Measurements from ENCODE around the gene GPATCH2.
"Not testable (repeated sequence)": the region's sequence is repeated elsewhere in the genome, so short reads cannot be mapped to it uniquely, and the experiment has no call there.

The GPATCH2 gene

DNA sequence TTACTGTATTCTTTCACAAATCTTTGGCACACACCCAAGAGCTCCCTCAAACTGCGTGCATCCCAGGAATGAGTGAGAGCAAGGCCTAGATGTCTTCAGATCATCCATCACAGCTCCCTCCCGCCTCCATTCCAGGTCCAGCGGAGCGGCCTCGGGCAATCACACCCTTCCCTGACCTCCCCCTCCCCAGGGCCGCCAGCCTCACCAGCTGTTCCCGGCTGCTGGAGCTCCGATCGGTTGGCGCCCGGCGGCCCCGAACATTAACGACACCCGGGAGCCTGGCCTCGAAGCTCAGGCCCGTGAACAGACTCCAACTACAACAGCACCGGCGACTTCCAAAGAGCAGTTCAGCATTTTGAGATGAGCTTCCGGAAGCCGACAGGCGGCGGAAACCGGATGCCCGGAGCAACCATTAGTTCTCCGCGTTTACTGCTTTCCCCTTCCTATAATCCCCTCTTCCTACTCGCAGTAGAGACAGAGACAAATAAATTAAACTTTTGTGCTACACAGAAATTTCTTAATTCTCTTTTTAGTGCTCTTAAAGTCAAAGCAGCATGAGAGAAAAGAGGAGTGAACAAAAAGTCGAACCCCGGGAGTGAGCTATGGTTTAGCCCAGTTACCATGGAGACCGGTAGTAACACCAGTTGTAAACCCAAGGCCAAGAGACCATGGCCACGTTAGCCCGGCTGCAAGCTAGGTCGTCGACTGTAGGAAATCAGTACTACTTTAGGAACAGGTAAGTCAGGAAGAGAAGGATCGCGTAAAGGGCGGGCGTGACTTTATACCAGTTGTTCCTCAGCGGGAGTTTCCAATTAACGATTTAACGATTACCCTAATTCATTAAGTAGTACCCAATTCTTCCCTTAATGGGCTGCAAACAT is at the start of gene GPATCH2, which contains the start of gene SPATA17:
Gene GPATCH2 (minus strand): TSS at position 380 of the 881 bp plus-strand sequence. CDS start 119 bp downstream, at position 261.
Gene SPATA17 (plus strand): TSS at position 634 of the 881 bp plus-strand sequence. CDS start 35 bp downstream, at position 669.
- peak; percentile 52 to 59 for DNase-seq (ENCODE audit: low read depth in 2 of 2)

DNA sequence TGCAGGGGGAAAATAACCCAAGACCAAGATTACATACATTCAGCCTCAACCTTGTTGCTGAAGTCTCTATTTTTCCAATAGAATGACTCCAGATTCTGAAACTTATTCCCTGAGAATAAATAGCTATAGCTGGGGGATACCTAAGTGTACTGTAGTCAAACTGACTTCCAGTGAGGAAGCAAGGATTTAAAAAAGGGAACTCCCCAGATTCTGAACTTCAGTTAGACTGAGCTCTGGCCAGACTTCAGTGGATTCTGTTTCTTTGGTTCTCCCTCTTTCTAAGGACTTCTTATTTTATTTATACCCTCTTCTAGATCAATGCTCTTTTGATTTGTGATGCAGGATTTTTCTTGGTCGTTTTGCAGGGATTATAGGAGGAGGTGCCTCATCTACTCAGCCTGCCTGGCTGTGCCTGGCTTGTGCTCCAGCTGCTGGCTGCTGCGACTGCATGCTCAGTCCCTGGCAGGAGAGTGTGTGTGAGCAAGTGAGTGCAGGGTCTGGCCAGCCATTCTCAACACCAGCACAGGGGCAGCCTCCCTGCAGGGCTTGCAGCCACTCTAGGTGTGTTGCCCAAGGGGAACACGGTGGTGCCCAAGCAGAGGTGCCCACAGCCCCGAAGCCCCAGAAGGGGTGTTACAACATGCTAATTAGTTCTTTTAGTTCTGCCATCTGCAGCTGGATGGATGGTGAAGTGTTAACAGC is 43.3 kb upstream of the GPATCH2 start:
- no peak for DNase-seq (ENCODE audit: low read depth in 2 of 2)

DNA sequence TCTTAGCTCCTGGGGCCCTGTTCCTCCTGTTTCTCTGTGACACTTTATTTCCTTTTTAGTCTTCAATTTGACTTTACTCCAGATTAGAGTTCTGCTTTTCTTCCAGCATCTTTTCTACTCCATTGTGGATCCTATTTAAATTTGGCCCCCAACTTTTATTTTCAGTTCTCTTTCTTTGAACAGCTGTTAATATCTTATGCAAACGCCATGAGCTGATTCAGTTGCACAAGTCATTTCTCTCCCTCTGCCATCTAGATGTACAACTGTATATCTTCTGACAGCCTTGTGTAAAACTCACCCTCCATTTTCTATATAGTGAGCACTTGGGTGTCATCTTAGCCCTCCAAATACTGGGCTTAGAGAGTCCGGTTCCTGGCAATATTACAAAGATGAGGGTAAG is 42.5 kb upstream of the GPATCH2 start:
- no peak for DNase-seq (ENCODE audit: low read depth in 2 of 2)

DNA sequence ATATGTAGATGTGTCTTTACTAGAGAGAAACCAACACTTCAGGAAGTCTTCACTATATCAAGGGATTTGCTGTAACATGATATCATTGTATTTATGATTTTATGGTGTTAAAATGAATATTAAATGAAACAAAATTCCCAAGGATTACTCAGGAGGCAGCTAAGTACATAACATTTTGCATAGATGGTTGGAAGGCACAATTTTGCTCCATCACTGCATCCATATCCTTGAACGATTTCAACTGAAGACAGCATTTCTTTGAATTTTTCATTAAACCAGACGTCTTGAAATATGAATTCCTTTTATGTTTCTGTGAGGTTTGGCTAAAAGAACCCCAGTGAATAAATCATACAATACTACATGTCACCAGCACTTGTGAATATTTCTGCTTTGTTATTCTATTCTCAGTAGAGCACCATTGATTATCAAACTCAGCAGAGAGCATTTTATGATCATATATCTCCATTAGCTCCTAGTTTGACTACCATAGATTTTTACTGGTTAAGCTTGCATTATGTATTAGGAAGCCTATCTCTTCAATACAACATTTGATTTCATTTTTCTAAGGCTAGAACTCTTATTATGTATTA is 37.6 kb upstream of the GPATCH2 start:
- DNase-seq (ENCODE audit: low read depth in 2 of 2): no peak

DNA sequence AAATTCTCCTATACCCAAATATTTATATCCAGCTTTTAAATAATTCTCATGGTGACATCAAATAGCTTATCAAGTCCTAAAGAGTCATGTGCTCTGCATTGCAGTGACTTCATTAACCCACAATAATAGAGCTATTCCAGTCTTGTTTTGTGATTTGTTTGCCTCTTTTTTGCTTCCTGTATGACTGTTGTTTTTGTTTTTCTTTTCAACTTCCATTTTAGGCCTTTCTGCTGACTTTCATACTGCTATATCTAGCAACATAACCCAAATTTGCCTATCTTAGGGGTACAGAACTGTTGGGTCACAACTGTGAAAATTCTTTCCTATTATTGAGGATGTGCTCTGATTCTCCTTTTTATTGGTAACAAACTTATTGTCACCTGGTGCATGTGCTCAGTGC is 30.5 kb upstream of the GPATCH2 start:
- no peak for DNase-seq (ENCODE audit: low read depth in 2 of 2)

DNA sequence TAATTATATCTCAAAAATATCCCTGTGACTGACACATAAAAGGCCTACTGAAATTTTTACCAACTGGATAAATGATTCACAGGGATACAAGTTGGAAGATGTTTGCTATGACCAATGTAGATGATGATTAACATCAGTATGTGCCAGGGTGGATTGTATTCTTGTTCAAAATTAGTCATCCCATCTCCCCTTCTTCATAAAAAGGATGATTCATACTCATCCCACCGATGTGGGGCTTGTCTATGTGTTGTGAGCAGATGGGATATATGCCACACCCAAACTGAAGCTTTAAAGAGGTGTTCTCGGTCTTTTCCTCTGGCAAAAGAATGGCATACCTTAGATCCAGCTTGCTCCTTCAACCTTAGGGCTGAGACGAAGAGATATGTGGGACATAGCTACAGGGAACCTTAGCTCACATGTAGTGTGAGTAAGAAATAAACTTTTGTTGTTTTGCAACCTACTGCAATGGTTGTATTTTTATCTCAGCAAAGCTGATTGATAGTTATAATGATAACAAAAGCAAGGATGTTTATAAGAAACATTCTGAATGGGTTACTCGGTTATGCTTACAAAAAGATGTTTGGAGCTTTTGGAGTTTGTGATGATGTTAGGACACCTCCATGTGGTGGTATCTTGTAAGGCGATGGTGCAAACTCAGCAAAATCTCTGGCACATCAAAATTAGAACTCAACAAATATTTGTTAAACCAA is 29.6 kb upstream of the GPATCH2 start:
- DNase-seq (ENCODE audit: low read depth in 2 of 2): no peak

DNA sequence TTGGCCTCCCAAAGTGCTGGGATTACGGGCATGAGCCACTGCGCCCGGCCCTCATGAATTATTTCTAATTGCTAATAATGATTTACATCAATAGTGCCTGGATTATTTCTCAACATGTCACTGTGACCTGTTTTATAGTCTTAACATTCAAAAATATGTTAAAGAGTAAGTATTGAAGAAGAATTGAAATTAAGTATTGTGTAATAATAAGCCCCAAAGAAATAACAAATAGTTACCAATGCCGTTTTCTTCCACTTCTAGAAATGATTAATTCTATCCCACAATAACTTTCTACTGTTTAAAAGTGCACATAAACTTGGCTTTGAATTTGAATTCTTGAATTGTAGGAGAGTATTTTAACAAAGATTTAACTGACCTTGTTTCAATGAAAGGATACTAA is 19.8 kb upstream of the GPATCH2 start:
- DNase-seq (ENCODE audit: low read depth in 2 of 2): no peak

DNA sequence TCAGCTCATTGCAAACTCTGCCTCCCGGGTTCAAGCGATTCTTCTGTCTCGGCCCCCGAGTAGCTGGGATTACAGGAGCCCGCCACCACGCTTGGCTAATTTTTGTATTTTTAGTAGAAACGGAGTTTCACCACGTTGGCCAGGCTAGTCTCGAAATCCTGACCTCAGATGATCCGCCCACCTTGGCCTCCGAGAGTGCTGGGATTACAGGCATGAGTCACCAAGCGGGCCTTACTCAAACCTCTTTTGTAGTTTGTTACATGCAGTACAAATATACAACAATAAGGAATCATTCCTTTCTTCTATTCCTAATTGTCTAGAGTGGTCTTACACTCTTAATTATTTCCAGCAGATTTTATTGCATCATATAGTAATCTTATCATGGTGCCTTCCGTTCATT is 16.9 kb upstream of the GPATCH2 start:
- DNase-seq (ENCODE audit: low read depth in 2 of 2): no peak

DNA sequence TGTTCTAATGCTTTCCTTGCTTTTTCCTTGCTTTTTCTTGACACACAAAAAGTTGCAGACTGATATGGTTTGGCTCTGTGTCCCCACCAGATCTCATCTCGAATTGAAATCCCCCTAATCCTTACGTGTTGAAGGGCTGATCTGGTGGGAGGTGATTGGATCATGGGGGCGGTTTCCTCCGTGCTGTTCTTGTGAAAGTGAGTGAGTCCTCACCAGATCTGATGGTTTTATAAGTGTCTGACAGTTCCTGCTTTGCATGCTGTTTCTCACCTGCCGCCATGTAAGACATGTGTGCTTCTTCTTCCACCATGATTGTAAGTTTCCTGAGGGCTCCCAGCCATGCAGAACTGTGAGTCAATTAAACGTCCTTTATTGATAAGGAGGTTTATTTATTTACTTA is 11.6 kb upstream of the GPATCH2 start:
- no peak for DNase-seq (ENCODE audit: low read depth in 2 of 2)

DNA sequence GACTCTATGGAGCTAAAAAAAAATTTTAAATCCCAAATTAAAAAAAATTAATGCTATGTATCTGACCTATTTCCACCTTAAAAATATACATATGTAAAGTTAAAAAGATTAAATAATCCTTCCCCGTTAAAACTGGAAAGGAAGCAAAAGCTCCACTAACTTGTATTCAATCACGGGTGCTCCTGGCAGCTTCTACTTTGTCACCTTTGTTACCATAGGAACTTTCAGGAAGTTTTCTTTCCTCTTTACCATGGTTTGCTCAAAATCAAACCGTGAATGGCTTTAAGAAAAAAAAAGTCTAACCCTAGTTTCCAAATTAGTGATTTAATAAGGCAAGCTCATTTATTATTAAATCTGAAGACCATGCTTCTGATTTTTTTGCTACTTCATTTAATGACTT is 3.5 kb downstream of the GPATCH2 start:
- no peak for DNase-seq (ENCODE audit: low read depth in 2 of 2)

DNA sequence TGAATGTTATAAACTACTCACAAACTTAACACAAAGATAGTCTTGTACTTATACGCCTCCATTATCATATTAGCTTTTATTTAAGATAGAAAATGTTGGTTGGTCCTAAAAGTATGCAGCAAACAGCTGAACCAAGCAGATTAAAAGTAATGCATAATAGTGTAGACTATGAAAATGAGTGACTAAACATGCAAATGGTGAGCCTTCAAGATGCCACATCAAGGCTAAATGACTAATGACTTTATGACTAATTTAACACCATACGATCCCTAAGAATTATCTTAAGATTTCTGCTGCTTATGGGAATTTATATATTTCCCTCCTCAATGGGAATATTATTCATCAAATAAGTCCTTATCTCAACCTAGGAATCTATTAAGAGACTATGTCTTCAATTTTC is 4.6 kb downstream of the GPATCH2 start:
- DNase-seq (ENCODE audit: low read depth in 2 of 2): no peak

DNA sequence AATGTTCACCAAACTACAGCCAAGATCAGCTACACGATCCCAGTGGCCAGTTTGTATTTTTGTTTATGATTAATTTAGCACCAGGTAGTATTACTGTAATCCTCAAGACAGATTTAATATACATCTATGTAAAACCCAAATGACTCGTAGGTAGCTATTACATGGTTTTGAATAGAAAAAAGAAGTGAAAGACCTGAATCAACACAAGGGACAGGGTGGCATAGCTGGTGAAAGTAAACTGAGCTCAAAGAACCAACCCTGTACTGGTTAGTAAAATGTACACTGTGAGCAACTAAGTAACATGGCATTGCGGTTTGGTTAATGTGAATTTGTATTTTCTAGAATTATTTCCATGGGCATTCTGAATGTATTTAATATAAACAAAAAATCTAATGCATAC is 8.8 kb downstream of the GPATCH2 start:
- DNase-seq (ENCODE audit: low read depth in 2 of 2): no peak

DNA sequence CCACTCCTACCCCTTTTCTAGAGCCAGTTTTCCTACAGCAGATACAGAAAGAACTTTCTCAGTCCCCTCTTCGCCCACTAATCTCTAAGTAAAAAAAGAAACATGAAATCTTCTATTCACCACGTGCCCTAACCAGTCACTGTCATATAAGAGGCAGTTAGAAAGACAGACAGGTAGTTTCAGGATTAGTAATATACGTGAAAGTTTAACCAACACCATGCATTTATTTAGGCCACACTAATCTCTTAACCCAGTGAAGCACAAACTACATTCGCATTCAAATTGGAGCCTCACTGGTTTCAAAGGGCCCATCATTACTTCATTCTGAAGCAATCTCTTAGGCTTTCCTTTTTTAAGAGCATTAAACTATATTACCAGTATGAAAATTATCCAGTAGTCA is 10.1 kb downstream of the GPATCH2 start:
- no peak for DNase-seq (ENCODE audit: low read depth in 2 of 2)

DNA sequence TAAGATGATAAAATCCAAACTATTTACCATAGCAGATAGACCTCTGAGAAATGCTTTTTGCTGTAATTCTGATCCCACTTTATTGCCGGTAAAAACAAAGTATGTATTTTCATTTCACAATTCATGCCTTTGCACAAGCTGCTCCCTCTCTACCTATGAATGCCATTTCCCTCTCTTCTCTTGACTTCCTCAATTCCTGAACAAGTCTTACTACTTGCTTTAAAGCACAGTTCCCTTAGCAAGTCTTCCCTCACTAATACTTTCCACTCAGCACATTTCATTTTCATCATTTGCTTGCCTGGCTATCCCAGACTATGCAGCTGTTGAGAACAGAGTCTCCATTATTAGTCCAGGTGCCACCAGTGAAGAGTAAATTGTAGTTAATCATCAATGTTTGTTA is 13.8 kb downstream of the GPATCH2 start:
- DNase-seq (ENCODE audit: low read depth in 2 of 2): no peak

DNA sequence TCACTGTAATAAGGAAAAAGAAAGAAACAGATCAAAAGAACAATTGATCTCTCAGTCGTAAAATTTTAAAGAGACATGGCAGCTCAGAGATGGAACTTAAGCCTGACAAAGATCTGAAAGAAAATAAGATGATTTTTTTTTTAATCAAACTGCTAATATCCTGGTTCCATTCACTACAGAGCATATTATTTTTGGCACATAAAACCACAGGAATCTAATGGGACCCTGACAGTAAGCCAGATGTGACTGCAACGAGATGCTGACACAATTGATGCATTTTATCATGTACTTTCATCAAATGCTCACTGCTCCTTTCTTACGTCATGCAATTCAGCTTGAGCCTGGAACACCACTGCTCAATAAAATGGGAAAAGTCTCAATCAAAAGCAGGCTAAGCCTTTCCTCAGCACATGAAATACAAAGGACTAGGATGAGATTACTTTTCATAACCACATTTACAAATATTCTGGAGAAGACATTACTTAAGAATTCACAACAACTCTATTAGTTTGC is 16.6 kb downstream of the GPATCH2 start:
- no peak for DNase-seq (ENCODE audit: low read depth in 2 of 2)

DNA sequence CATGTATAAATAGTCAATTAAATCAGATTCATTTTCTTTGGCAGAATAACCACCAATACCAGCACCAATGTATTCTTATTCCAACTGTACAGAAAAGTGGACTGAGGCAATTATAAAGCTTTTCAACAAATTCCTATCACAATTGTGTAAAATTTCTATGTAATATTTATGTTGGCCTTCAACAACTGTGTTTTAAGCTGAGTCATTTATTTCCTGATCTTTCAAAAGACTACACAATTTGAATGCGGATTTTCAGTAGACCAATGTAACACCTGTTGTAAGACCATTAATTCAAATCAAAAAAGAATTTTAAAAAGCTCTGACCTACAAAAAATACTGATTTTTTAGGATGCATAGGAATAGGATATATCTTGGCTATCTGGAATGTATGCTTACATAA is 25.5 kb downstream of the GPATCH2 start:
- DNase-seq (ENCODE audit: low read depth in 2 of 2): no peak

DNA sequence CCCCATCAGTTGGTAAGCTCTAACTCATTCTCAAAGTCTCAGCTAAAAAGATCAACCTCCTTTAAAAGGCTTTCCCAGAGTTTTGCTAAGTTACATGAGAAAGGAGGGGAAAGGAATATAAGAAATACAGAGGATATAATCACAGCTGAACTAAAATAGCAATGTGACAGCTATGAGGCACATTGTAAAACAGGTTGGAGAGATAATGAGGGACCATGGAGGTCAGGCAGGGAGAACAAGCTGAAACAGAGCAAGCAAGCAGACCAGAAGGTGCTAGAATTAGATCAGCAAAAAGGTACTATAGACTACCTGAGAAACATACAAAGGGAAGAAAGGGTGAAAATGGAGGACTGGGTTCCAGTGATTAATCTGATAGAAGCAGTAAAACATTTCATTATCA is 28.5 kb downstream of the GPATCH2 start:
- no peak for DNase-seq (ENCODE audit: low read depth in 2 of 2)

DNA sequence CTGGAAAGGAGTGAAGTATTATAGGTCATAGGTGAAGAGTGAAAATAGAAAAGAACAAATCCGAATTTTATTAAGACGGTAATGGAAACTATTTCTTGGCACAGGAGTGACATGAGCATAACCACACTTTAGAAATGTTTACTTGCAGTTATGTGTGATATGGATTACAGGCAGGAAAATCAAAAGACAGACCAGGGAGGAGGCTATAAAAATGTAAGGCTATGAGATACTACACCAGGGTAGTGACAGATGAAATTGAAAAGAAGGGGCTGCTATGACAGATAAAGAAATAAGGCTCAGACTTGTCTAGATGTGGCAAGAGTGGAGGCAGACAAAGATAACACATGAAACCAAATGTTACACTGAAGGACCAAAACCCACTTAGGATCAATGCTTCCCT is 31.7 kb downstream of the GPATCH2 start:
- DNase-seq (ENCODE audit: low read depth in 2 of 2): no peak

DNA sequence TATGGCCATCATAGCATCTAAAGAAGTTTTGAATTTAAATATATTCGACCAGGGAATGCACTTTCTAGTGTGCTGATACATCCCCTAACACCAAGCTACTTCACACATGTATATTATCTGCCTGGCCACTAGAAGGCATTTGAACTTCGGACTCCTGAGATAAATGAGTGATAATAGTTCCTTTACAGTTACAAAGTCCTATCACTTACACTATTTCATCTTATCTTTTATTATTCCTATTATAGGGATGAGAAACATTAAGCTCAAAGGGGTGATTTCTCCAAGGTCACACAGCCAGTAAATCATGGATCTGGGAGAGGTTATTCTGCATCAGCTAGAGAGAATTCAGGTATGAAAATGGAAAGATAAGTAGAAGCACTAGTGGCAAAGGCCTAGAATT is 40.3 kb downstream of the GPATCH2 start:
- no peak for DNase-seq (ENCODE audit: low read depth in 2 of 2)

DNA sequence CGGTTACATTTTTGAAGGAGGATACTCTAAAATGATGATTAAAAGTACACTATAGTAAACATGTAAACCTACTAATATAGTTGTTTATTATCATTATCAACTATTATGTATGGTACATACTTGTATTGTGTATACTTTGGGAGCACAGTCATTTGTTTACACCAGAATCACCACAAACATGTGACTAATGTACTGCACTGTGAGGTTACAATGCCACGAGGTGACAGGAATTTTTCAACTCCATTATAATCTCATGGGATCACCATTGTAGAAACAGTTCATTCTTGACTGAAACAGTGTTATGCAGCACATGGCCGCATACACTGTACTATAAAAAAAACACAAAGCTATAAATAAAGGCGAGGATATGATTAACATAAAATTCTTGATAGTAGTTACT is 44.3 kb downstream of the GPATCH2 start:
- DNase-seq (ENCODE audit: low read depth in 2 of 2): no peak

DNA sequence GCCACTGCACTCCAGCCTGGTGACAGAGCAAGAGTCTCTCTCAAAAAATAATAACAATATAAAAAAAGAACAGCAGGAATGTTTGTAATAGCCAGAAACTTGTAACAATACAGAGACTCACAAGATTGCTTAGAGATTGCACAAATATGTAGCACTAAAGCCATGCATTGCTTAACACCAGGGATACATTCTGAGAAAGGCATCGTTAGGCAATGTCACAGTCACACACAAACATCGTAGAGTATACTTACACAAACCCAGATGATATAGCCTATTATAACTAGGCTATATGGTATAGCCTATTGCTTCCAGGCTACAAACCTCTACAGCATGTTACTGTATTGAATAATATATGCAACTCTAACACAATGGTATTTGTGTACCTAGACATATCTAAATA is 45.3 kb downstream of the GPATCH2 start:
- DNase-seq (ENCODE audit: low read depth in 2 of 2): no peak

DNA sequence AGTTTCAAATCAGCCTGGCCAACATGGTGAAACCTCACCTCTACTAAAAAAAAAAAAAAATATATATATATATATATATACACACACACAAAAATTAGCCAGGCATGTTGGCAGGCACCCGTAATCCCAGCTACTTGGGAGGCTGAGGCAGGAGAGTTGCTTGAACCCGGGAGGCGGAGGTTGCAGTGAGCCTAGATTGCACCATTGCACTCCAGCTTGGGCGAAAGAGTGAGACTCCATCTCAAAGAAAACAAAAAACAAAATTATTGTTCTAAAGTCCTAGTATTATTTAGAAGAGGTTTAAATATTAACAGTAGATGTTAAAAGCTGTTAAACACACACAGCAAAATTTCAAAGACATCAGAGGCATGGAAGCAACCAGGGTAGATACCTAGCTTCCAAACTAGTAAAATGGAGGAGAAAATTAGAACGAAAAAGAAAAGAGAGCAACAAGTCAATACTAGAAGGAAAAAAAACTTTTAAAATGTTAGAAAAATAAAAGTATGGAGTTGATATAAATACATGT is 46.5 kb downstream of the GPATCH2 start:
- not testable (repeated sequence) for DNase-seq (ENCODE audit: low read depth in 2 of 2)
